Left ventricle myocardium superior (tissue), 1 donor: ENCODE measurements around the gene PRDX6. TPM values are rescaled to one million over a fixed set of nuclear protein-coding genes. Genes with fewer than 3 reads are reported as not detected.
A peak's percentile ranks its signal among the peaks of the same experiment; 100 is the strongest.
"Not testable (repeated sequence)": the region's sequence is repeated elsewhere in the genome, so short reads cannot be mapped to it uniquely, and the experiment has no call there.

Source experiments
- ATAC-seq: fragments of 200-7000 bp; cut with Tn5 transposase; one replicate; pipeline ENCODE4 v1.9.1; 2020; ENCODE audit warnings: mild to moderate bottlenecking, moderate library complexity
- DNase-seq: peaks from one replicate; pipeline ENCODE4 v3.0.0-alpha.2; 2020
- intact Hi-C: fragments of 100-400 bp; cut with micrococcal nuclease; formaldehyde crosslinking; loops from one replicate; pipeline ENCODE4 v1.11.0; 2022
- total RNA-seq: library from RNA; stranded (reverse); fragmentation: NEBNext Ultra II Directional; extraction: Animal tissue kit (Norgen Biotek cat#: 25700); gene quantifications from one replicate; pipeline ENCODE4 v1.2.1, GENCODE V29; 2021
- donor health status: DM: no; HTN: yes; CAD: no; lungs with severe emphysema.

The PRDX6 gene
- total RNA-seq, 1 donor from 2014 or later, result 529 TPM

DNA sequence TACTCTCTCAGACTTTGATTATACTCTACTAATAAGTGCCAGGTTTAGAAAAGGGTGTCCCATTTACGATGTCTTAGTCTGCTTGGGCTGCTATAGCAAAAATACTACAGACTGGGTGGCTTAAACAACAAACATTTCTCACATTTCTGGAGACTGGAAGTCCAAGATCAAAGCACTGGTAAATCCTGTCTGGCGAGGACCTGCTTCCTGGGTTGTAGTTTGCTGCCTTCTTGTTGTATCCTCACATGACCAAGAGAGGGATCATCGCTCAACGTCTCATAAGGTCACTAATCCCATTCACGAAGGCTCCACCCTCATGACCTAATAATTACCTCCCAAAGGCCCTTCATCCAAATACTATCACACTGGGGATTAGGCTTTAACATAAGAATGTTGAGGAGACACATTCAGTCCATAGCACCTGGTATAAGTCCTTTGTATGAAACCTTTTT is 12.0 kb downstream of the PRDX6 start:
- DNase-seq, result no peak
- intact Hi-C loops, result no loop called here
- ATAC-seq, result peak; percentile 14

DNA sequence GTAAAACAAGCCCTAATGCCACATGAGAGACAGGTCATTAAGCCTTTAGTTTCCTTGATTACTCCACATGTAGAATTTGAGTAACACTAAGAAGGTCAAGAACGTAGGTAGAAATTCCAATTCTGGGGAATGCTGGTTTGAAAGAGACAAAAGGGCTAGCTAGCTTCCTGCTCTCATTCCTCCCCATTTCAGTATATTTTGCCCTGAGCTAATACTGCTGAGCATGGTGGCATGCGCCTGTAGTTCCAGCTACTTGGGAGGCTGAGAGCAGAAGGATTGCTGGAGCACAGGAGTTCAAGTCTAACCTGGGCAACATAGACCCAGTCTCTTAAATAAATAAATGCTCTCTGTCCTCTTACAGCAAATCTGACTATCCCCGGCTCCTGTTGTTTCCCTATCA is 12.8 kb downstream of the PRDX6 start:
- ATAC-seq, result no peak
- intact Hi-C loops, result no loop called here

DNA sequence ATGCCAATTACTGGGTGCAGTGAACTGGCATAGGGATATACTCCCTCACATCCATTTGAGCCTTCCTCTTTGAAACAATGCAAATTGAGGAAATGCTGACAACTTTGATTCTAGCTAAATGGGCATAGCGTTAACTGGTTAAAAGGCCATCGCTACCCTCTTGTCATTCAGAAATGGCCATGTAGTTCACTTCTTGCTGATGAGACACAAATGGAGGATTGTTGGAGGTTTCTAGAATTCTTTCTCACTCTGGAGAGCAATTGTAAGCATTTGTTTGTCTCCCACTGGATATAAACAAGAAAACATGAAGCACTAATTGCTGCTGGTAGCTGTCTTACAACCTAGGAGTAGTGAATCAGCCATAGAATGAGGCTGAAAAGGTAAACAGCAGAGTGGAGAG is 14.4 kb downstream of the PRDX6 start:
- DNase-seq (no peak), ATAC-seq (no peak)
- intact Hi-C loops, result no loop called here

More for the DNA sequence above, 12.8 kb downstream of the PRDX6 start:
- no peak for DNase-seq

GRCh38 chr1:173493125-173493524 is 16.0 kb downstream of the PRDX6 start:
- ATAC-seq, intact Hi-C loops, DNase-seq: not testable (repeated sequence)

GRCh38 chr1:173495609-173496267 is 18.6 kb downstream of the PRDX6 start:
- ATAC-seq (no peak), DNase-seq (no peak)
- intact Hi-C loops, result no loop called here

DNA sequence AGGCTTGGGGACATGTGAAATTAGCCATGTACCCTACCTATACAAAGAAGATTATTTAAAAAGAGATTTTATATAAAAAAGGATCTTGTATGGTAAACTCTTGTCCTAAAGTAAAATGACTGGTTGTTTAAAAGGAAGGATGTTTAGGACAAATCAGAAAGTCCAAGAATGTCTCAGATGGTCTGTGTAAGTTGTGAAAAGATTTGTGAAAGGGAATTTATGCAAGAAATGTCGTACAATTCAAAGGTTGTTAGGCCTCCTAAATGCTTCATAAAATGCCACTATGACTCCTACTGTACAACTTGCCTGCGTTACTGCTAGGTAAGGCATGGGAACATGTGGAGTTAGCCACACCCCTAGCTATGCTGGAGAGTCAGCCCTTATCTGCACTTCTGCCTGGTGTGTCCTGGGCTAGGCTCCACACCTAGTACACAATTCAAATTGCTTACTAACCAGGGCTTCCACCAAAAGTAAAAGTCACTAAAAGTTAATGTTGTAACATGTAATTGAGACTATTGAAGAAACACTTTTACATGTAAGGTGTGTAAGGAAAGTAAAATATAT is 19.7 kb downstream of the PRDX6 start:
- DNase-seq (no peak), ATAC-seq (no peak)
- intact Hi-C loops, result no loop called here

DNA sequence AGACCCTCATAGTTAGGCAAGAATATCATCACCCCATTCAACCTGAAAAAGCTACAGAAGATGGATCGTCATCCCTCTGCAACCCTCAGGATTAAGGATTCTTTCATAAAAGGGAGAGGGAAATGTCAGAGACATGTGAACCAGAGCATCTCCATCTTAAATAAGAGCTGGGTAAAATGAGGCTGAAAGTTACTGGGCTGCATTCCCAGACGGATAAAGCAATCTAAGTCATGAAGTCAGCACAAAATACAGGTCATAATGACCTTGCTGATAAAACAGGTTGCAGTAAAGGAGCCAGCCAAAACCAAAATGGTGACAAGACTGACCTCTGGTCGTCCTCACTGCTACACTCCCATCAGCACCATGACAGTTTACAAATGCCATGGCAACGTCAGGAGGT is 22.6 kb downstream of the PRDX6 start:
- DNase-seq, result no peak
- intact Hi-C loops, result no loop called here
- ATAC-seq, result no peak

DNA sequence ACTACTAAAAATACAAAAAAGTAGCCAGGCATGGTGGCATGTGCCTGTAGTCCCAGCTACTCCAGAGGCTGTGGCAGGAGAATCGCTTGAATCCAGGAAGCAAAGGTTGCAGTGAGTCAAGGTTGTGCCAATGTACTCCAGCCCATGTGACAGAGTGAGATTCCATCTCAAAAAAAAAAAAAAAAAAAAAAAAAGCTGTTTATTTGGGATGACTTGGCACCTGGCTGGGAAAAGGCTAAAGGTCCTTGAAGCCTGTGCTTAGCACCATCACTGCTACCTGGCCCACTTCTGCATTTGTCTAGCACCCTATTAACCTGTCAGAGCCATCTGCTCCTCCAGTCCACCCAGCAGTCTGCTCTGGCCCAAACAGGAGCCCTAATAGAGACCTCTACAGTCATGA is 25.0 kb downstream of the PRDX6 start:
- intact Hi-C loops, result no loop called here
- ATAC-seq (no peak), DNase-seq (no peak)

- intact Hi-C loops, result no loop called here
- DNase-seq (no peak), ATAC-seq (peak; percentile 47)
Observed at GRCh38 chr1:173503391-173503790, 26.3 kb downstream of the PRDX6 start.

DNA sequence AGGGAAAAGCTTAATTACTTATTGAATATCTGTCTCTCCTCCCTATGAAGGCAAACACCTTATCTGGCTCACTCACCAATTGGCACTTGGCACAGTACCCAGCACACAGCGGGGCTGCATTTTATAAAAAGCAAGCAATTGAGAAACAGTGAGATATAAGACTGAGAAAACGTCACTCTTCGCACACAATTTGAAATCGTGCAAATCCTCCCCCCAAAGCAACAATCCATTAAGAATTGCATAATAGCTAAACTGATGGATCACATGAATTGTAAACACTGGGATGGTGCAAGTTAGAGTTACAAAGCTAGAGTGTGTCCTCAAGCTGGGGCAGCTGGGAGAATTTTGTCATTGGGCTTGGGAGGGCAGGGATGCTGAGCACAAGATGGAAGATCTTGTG is 27.1 kb downstream of the PRDX6 start:
- DNase-seq (no peak), ATAC-seq (no peak)
- intact Hi-C loops, result no loop called here

- DNase-seq, result no peak
- no peak for ATAC-seq
- intact Hi-C loops, result no loop called here
Observed at GRCh38 chr1:173505391-173505790, 28.3 kb downstream of the PRDX6 start.

GRCh38 chr1:173506437-173506836 is 29.3 kb downstream of the PRDX6 start:
- DNase-seq (no peak), ATAC-seq (no peak)
- intact Hi-C loops, result no loop called here

DNA sequence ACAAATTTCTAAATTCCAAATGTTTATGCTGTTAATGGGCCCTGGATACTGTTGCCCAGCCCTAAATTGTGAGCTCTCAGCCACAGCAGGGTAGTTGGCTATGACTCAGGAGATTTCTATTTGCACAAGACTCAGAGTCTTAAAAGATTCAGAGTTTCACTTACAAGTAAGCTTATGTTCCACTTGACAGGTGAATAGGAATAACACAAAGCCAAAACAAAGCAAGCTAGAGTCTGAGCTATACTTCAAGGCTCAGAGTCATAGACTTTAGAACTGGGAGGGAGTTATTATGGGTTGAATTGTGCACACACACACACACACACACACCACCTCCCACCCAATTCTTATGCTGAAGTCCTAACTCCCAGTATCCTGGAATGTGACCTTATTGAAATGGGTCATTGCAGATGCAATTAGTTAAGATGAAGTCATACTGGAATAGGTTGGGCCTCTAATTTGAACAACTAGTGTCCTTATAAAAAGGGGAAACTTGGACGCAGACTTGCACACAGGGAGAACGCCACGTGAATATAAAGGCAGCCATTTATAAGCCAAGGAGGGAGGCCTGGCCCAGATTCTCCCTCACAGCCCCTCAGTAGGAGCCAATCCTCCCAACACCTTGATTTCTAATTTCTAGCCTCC is 30.2 kb downstream of the PRDX6 start:
- intact Hi-C loops, result no loop called here
- ATAC-seq (no peak), DNase-seq (no peak)

DNA sequence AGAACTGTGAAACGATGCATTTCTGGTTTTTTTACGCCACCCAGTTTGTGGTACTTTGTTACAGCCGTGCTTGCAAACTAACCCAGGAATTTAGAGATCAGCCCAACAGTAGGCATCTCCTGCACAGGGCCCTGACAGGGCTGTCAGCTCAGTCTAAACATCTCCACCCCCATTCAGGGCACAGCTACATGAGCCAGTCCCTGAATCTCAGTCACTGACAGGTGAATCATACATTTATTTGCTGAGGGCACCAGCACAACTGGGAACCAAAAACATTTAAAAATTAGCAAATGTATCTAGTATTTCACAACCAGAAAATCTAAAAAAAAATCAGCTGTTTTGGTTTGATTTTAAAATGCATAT is 30.7 kb downstream of the PRDX6 start:
- intact Hi-C loops, result no loop called here
- ATAC-seq (no peak), DNase-seq (no peak)

GRCh38 chr1:173508541-173508940 is 31.4 kb downstream of the PRDX6 start:
- ATAC-seq (no peak), DNase-seq (no peak)
- intact Hi-C loops, result no loop called here

GRCh38 chr1:173509797-173510196 is 32.7 kb downstream of the PRDX6 start:
- DNase-seq, result no peak
- ATAC-seq, result no peak
- intact Hi-C loops, result no loop called here

DNA sequence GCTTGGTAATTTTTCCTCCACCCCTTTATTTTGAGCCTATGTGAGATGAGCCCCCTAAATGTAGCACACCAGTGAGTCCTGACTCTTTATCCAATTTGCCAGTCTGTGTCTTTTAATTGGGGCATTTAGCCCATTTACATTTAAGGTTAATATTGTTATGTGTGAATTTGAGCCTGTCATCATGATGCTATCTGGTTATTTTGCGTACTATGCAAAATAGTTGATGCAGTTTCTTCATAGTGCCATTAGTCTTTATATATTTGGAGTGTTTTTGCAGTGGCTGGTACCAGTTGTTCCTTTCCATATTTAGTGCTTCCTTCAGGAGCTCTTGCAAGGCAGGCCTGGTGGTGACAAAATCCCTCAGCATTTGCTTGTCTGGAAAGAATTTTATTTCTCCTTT is 37.4 kb downstream of the PRDX6 start:
- DNase-seq, intact Hi-C loops, ATAC-seq: not testable (repeated sequence)

DNA sequence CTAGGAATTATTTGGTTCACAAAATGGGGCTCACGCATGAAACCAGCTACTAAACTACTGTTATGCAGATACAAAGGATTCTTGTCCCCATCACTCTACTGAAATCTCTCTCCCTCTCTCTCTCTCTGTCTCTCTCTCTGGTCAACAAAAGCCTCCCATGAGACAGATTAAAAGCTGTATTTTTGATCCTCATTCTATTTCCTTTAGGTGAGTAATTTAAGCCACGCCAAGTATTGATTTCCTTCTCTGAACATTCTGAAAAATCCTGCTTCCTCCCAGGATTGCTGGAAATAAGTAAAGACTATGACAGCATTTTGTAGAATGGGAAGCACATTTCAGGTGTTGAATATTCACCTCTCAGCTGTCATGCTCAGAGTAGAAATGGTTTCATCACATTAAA is 43.7 kb downstream of the PRDX6 start:
- no peak for ATAC-seq
- intact Hi-C loops, result no loop called here
- no peak for DNase-seq

DNA sequence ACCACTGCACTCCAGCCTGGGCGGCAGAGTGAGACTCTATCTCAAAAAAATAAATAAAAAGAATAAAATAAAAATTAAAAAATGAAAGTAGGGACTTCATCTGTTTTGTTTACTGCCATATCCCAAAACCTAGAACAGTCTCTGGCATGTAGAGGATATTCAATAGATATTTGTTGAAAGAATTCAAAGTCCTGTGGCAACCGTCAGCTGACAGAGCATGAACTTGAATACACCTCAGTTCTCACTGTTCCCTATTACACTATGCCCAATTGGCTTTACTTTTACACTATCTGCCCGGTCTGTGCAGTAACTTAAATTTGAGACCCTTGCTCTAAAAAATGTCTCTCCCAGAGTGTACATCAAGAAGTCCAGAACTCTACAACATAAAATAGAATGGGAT is 46.2 kb downstream of the PRDX6 start:
- ATAC-seq (no peak), DNase-seq (no peak)
- intact Hi-C loops, result no loop called here

DNA sequence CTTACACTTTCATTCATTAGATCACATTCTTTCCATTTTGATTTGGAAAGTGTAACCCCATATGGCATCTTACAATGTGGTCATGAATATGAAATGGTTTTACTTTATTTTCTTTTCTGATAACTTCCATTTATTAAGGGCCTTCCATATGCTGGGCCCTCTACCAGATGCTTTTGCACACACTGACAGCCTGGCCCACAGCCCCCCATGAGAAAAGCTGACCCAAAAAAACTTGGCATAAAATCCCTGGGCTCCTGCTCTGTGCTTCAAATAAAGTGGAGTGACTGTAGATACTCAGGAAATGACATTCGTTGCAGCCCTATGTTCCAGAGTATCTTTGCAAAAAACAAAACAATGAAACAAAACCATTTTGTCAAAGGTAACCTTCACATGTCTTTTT is 48.8 kb downstream of the PRDX6 start:
- DNase-seq, result no peak

More for the DNA sequence above, 48.8 kb downstream of the PRDX6 start:
- intact Hi-C loops, result no loop called here
- peak; percentile 48 for ATAC-seq
